GM19023 (cell line): ENCODE results near the gene RTP5.
"Not testable (repeated sequence)": the region's sequence is repeated elsewhere in the genome, so short reads cannot be mapped to it uniquely, and the experiment has no call there.

Experiments
- ATAC-seq: cut with Tn5 transposase; IDR thresholded peaks from one replicate; pipeline ENCODE4 v1.9.1; 2021; ENCODE audit warnings: mild to moderate bottlenecking, moderate library complexity; ENCODE audit not compliant: unreplicated experiment

Gene RTP5

DNA sequence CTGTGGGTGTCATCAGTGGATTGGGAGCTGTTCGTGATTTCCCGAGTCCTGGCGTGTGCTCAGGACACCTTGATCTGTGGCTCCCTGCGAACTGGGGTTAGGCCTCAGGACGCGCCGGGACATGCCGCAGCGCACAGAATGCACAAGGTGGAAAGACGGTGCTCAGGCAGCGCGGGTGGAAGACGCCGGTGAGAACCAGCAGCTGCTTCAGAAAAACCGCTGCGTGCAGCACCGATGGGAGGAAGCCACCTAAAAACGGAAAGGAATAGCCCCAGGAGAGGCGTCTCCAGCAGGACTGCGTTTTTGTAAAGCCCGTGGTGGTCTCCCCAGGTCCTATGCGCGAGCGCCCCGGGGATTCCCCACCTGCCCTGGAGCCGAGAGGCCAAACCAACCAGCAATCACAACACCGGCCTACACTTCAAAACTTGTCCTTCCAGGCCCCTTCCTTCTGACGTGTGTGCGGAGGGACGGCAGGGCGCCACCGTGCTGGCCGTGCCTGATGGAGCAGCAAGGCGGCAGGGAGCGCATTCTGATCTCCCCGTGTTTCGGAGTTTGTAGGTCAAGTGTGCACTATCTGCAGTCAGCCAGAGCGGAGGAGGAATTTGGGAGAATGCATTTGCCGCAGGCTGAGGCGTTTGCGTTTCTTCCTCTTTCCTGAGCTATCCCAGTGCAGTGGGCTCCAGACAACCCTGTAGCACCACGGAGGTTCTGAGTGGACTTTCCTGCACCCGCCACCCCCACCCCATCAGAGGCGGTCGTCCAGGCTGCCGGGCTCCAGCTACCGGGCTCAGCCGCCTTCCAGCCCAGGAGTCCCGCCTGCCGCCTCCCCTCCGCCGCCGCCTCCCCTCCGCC, 32.2 kb downstream of the RTP5 start:
- ATAC-seq = no peak

DNA sequence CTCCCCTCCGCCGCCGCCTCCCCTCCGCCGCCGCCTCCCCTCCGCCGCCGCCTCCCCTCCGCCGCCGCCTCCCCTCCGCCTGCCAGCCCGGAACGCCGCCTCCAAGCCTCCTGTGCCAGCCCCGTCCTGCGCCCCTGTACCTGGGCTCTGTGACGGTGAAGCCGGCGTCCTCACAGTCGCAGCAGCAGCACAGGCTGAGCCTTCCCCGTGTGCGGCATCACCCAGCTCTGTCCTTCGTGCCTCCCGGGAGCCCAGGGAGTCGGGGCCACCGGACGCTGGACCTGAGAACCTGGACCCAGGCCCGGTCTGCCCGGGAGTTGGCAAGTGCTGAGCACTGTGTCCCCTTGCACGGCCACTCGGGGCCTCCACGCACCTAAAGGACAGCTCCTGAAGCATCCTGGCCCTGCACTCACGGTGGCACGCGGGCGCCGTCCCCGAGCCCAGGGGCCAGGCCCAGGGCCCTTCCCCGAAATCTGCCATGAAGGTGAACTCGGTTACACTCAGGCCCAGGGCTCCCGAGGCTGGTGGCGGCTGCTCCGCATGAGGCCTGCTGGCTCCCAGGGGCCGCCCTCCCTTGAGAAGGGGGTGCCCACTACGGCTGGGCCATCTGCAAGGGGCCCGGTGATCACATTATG, 32.9 kb downstream of the RTP5 start:
- ATAC-seq = no peak

DNA sequence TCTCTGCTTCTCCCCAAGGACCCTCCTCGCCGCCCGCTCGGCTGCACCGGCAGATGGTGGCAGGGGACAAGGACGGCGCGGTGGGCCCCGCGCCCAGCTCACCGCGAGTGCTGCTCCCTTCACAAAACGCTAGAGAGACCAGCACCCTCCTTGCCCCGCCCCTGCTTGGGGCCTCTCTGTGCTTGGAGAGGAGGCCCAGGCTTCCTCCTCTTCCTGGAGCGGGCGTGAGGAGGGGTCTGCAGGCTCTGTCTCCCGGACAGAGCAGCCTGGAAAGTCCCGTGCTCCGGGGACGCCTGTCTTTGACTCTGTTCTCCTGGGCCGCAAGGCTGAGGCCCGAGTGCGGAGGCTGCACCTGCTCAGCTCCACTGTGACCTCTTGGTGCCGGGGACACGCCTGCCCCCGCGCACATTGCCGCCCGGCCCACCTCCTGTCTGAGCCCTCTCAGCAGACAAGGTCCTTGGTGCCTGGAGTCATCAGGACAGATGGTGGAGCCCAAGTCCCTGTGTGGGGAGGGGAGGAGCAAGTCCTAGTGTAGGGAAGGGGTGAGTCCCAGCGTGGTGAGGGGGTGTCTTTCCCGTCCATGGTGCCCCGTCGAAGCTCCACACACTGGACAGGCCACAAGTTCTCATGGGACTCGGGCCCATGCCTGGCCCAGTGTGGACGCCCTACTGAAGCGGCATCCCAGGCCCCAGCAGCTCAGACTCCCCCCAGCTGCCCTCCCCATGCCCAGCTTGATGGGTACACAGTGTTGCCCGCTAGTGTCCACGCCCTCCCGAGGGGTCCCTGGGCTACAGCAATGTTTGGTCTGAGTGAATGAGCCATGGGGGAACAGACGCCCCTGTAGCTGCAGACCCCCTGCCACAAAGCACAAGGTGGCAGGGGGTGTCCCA, 33.8 kb downstream of the RTP5 start:
- no peak for ATAC-seq

DNA sequence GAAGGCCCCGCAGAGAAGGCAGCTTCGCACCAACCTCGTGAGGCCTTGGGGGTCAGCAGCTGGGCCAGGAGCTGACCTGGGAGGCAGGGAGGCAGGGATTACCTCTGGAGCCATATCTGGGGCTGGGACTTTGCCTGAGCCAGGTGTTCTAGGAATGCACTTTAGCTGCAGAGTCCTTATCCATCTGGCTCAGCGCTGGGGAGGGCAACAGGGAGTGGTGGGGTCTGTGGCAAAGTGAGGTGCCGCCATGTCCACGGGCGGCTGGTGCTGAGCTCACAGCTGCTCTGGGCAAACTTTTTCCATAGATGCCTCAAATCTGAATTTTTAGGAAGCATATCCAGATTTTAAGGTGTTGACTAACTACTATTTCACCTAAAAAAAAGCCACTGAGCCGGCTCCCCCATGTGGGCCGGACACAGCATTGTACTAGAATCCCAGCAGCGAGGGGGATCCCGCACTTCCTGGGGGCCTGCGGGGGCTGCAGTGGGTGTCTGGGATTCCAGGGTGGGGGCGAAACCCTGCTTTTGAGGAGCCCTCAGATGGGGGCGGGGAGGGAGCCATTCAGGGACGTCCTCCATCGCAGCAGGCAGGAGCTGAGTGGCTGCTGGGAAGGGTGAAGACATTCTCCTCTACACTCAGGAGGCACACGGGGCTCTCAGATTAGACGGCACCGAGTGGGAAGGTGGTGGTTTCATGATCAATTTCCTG, 34.6 kb downstream of the RTP5 start:
- no peak for ATAC-seq

DNA sequence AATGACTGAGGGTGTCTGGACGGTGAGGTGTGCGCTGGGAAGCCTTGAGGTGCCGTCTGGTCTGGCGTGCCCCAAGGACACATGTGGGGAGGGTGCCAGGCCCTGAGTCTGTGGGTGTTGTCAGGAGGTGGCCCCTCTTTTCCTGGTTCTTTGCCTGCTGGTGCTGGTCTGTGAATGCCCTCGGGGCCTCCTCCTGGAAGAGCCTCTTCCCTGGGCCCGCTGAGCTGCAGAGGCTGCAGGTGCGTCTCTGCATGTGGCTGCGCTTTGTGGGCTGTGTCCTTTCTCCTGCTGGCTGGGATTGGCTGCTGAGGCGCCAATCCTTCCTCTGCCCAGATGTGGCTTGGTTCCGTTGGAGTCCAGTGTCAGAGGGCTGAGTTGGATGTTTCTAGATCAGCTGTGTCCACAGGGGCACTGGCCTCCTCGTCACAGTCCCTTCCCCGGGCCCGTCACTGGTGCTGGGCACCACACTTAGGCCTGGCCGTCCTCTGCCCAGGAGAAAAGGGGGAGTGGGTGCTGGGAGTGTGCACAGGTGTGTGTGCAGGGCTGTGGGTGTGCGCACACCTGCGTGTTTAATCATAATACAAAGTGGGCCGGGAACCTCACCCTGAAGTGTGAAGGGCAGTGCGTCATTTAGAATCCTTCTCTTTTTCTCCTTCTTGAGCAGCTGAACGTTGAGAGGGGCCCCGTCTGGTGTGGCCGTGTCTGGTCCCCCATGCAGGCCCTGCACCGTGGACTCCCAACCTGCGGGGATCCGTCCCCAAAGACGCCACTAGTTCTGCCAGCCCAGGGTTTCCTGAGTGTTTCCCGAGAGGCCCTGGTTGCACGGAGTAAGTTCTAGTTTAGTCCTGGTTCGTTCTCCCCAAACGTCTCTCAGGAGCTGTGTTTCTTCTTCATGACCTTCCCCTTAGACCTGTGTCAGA, 35.5 kb downstream of the RTP5 start:
- no peak for ATAC-seq

DNA sequence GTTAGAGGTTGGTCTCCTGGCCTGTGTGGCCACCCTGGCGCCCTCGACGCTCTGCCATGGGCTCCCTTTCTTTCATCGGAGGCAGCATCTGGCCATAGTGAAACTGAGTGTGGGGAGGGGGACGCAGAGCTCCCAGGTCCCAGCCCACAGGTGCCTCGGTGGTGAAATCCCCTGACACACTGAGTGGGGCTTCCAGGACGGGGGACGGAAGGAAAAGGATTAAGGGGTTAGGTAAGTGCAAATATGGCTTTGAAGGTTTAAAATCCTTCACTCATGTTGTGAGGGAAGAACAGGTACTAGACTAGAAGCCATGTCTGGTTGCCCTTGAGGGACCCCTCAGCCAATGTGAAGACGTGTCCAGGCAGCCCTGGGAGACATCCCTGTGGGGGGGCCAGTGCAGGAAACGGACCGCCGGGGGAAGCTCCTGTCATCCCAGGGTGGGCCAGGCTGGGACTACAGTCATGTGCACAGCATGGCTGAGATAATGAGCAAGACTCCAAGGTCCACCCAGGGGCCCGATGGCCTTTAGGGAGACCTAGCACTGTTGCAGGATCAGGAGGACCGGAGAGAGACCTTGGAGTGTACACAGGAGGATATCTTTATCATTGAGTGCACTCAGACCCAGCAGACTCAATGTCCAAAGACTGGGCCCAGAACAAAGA, 36.3 kb downstream of the RTP5 start:
- ATAC-seq = no peak

DNA sequence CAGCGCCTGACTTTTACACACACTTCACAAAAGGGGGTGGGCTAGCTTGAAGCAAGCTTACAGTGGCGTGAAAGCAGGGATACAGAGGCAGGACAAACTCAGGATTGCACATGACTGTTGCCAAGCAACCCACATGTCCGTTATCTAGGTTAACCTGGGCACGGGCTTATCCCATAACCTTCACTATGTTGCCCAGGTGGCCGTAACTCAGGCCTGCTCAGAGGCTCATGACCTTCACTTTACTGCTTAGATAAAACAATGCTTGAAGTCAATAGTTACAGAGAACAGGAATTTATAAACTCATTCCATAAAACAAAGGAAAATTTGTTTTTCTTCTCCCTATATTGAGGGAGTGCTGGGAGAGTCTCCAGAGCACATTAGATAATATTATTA, 36.8 kb downstream of the RTP5 start:
- not testable (repeated sequence) for ATAC-seq

DNA sequence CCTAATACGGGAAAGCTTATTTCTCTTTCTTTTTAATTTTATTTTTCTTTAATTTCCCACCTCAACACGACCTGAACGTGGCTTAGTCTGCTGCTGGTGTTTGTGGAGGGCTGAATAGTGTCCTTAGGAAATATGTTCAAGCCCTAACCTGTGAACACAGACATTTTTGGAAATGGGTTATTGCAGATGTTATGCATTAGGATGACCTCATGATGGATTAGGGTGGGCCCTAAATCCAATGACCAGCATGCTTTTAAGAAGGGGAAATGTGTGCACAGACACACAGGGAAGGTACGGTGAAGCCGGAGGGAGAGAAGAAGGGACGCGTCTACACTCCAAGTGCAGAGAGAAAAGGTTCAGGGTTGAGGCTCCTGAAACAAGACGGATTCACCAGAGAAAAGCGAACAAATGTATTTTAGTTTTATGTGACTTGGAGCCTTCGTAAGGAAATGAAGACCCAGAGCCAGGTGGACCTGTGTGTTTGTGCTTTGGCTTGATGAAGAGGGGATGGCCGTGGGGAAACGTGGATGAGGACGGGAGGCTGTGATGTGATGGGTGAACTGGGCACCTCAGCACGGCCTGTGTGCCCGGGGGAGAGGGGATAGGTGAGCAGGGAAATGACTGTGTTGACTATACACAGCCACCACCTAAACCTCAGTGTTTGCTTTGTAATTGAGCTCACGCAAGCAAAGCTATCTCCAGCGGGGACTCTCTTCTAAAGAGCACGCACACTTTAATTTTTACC, 37.5 kb downstream of the RTP5 start:
- ATAC-seq = no peak

DNA sequence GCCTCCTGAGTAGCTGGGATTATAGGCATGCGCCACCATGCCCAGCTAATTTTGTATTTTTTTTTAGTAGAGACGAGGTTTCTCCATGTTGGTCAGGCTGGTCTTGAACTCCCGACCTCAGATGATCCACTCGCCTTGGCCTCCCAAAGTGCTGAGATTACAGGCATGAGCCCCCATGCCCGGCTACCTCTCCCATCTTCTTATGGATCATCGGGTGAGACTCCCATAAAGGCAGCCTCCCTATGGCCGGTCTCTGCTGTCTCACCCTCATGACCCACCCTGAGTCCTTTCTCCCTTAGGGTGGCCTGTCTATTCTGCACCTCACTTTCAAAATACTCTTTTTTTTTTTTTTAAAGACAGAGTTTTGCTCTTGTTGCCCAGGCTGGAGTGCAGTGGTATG, 38.3 kb downstream of the RTP5 start:
- not testable (repeated sequence) for ATAC-seq

DNA sequence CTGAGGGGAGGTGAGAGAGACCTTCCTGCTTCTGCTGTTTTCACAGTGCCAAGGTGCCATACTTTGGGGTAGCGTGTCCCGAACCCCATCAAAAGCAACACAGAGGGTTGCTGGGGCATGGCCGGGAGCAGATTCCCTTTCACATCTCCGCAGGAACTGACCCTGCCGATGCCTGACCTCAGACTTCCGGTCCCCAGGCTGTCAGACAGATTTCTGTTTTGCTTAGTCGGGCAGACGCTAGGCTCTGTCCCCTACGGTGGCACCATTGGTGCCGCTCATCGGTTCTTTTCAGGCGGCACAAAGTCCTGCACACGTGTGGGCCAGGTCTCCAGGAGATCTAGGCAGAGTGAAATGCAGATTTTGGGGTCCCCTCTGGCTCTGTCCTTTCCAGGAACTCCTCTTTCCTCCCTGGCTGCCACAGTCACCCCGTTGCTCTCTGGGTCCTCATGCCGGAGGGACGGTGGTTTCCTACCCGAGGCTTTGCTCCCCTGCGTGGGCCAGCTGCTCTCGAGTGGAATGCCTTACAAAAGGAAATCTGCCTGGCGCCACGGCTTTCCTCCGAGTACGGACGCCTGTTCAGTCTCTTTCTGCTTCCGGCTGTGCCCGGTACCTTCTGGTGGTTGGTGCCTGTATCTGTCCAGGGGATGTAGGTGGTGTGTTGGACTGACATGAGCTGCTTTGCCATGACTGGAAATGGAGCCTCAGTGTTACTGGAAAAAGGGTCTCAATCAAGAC, 39.3 kb downstream of the RTP5 start:
- no peak for ATAC-seq

DNA sequence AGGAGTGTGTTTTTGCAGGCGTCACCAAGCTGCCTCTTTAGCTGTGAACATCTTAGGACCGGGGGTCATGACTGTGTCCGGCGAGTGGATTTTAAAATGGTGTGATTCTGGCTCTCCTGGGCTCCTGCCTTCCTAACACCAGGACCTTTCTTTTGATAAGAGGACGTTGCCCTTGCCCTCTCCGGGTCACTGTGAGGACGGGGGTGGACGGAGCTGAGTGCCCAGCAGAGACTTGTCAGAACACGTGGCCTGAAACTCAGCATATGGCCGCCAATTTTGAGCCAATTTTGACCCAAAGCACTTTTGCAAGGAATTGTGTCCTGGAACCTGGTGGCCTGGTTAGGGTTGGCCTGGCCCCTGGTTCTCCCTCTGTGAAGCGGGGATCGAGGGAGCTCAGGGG, 40.2 kb downstream of the RTP5 start:
- no peak for ATAC-seq

DNA sequence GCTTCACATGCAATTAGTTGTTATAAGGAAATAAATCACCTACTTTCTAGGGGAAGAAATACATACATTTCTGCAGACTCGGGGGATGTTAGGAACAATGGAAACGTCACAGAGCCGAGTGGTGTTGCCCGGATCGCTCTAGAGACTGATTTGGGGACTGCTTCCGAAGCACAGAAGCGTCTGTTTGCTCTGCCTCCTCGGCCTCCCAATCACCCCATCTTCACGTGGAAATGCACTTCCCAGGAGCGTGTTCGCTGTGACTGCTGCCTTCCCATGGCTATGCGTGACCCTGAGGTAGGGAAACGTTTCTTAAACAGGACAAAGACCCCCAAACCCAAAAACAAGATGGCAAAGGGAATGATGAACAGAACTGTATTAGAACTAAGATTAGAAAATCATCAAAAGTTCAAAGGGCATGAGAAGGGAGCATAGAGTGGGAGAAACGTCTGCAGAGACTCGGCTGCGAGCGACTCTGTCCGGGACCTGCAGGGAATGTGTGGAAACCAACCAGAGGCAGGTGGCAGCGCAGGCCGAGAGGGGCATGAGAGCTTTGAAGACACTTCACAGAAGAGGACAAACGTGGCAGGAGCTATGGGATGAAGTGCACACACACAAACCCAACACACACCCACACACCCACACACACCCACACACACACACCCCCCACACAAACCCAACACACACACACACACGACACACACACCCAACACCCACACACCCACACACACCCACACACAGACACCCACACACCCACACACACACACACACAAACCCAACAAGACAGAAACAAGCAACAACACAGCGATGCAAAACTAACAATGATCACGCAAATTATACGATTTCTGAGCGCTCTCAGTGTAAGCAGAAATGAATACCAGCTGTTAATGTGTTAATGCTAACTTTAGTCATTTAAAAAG, 41.3 kb downstream of the RTP5 start:
- ATAC-seq = no peak

DNA sequence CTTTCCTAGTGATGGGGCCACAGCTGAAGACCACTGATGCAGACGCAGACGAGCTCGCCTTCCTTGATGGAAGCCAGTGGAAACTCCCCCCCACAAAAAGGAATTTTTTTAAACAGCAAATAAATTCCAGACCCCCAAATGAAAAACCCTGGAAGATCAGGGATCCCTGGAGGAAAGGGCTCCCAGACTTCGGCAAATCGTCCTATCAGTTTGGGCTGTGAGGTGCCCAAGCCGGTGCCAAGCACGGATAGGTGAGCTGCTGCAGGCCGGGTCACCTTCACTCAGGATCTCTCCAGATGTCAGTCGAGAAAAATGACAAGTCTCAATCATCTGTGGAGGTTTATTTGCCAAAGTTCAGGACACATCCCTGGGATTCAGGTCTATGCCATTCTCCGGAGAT, 42.0 kb downstream of the RTP5 start:
- ATAC-seq = no peak

DNA sequence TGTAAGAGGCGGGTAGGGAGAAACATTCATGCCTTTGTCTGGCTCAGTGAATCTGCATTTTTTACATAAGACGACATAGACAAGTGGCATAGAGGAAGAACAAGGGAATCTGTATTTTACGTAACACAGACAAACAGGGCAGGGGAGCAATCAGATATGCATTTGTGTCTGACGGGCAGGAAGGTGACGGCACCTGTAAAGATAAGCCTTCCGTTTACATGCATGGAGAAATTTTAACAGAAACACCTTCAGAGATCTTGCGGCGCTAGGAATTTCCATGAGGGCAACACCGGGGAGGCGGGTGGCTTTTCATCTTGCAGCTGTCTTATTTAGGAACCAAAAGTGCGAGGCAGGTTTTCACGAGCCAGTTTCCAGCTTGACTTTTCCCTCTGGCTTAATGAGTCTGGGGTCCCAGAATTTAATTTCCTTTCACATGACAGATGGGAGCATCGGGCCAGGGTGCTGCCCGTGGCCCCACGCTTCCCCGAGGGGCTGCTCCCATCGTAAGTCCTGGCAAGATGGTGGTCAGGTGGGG, 42.6 kb downstream of the RTP5 start:
- ATAC-seq = no peak

DNA sequence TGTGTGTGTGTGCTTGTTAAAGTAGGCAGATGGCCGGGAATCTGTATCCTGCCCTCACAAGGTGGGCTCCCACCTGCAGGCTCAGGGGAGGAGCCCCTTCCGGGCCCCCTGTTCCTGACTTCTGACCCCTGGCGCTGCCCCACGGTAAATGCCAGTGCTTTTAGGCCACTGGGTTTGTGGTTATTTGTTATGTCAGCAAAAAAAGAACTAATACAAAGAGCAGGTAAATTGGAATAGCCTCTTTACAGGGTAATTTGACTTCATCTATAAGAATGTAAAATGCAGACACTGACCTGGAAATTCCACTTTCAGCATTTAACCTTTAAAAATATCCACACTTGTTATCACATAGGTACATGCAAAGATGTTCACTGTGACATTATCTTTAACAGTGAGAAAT, 44.2 kb downstream of the RTP5 start:
- ATAC-seq = no peak

DNA sequence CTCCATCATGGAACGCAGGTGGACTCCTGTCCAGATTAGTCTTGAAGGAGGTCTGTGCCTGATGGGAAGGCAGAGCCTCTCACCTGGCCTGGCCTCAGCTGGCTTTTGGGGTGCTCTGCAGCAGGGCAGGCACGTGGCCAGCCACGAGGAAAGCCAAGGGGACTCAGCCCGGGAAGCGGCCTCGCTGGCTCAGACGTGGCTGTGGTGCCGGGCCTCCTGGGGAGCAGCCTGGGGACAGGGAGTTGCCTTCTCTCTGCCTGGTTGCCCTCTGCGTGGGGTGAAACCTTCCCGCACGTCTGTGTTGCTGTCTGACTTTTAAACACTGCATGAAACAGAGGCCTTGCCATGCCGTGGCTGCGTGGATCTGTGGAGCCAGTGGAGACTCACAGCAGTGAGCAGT, 45.0 kb downstream of the RTP5 start:
- ATAC-seq = no peak

DNA sequence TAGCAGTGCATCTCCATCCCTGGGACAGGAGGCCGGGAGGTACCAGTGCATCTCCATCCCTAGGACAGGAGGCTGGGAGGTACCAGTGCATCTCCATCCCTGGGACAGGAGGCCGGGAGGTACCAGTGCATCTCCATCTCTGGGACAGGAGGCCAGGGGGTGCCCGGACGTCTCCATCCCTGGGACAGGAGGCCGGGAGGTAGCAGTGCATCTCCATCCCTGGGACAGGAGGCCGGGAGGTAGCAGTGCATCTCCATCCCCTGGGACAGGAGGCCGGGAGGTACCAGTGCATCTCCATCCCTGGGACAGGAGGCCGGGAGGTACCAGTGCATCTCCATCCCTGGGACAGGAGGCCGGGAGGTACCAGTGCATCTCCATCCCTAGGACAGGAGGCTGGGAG, 52.1 kb downstream of the RTP5 start:
- ATAC-seq = not testable (repeated sequence)
